ACC112 (cell line): Measurements from ENCODE around the gene DGKI.

Experiments used
- H2AFZ ChIP-seq: fragments of 200-600 bp; sonication (generic); one replicate; pipeline ENCODE4 v1.6.0; 2017; ENCODE audit warnings: antibody characterized with exemption, low read length; ENCODE audit not compliant: unreplicated experiment
- H3K27ac ChIP-seq: fragments of 200-600 bp; sonication (generic); 2 replicates; pipeline ENCODE4 v1.5.1; 2014; ENCODE audit warnings: low read depth, mild to moderate bottlenecking, antibody characterized with exemption, low read length, moderate library complexity
- H3K27me3 ChIP-seq: fragments of 200-600 bp; sonication (generic); 2 replicates; pipeline ENCODE4 v1.6.1; 2014; ENCODE audit warnings: mild to moderate bottlenecking, antibody characterized with exemption, low read length, moderate library complexity, mixed read lengths; ENCODE audit not compliant: insufficient read depth
- H3K36me3 ChIP-seq: fragments of 200-600 bp; sonication (generic); 2 replicates; pipeline ENCODE4 v1.6.1; 2016; ENCODE audit warnings: mild to moderate bottlenecking, antibody characterized with exemption, low read length, moderate library complexity, mixed read lengths; ENCODE audit not compliant: insufficient read depth
- H3K4me1 ChIP-seq: fragments of 200-600 bp; sonication (generic); one replicate; pipeline ENCODE4 v1.6.1; 2016; ENCODE audit warnings: low read length, mixed read lengths; ENCODE audit not compliant: insufficient read depth, unreplicated experiment, control insufficient read depth
- H3K4me3 ChIP-seq: fragments of 200-600 bp; sonication (generic); 2 replicates; pipeline ENCODE4 v1.5.1; 2014; ENCODE audit warnings: mild to moderate bottlenecking, low read depth, low read length
- H3K79me2 ChIP-seq: fragments of 200-600 bp; sonication (generic); one replicate; pipeline ENCODE4 v1.6.0; 2016; ENCODE audit warnings: low read length; ENCODE audit not compliant: control insufficient read depth, unreplicated experiment, insufficient read depth

DGKI gene

GRCh38 chr7:137404660-137405317, 442.0 kb downstream of the DGKI start:
- Histone ChIP-seq H3K4me3 (no peak overlapping the region), H3K79me2 (no peaks in the 10 kb centered on the region), H3K4me1 (peaks cover 10% of the 10 kb centered on the region), H3K36me3 (0 out of 2 replicates have a peak, but pooled peaks cover 3% of the 10 kb centered on the region), H2AFZ (no peak overlapping the region), H3K27me3 (no peaks in the 10 kb centered on the region), H3K27ac (no peak overlapping the region)

GRCh38 chr7:137403353-137403695, 443.4 kb downstream of the DGKI start:
- Histone ChIP-seq H3K36me3 (0 out of 2 replicates have a peak, but pooled peaks cover 3% of the 10 kb centered on the region), H3K27me3 (no peaks in the 10 kb centered on the region), H3K79me2 (no peaks in the 10 kb centered on the region), H3K27ac (no peak overlapping the region), H3K4me1 (peaks cover 10% of the 10 kb centered on the region), H3K4me3 (no peak overlapping the region), H2AFZ (no peak overlapping the region)

GRCh38 chr7:137402536-137403352, 444.0 kb downstream of the DGKI start:
- peaks cover 10% of the 10 kb centered on the region for H3K4me1 ChIP-seq
- H3K27ac ChIP-seq: no peak overlapping the region
- H2AFZ ChIP-seq: no peak overlapping the region
- H3K79me2 ChIP-seq: no peaks in the 10 kb centered on the region
- no peak overlapping the region for H3K4me3 ChIP-seq
- no peaks in the 10 kb centered on the region for H3K27me3 ChIP-seq
- 0 out of 2 replicates have a peak, but pooled peaks cover 3% of the 10 kb centered on the region for H3K36me3 ChIP-seq

GRCh38 chr7:137399827-137400823, 446.6 kb downstream of the DGKI start:
- H2AFZ ChIP-seq: no peak overlapping the region
- H3K4me3 ChIP-seq: no peak overlapping the region
- H3K79me2 ChIP-seq: no peaks in the 10 kb centered on the region
- H3K36me3 ChIP-seq: 0 out of 2 replicates have a peak, but pooled peaks cover 3% of the 10 kb centered on the region
- H3K27me3 ChIP-seq: no peaks in the 10 kb centered on the region
- H3K4me1 ChIP-seq: peaks cover 6% of the 10 kb centered on the region
- H3K27ac ChIP-seq: no peak overlapping the region

GRCh38 chr7:137396051-137396450, 450.7 kb downstream of the DGKI start:
- Histone ChIP-seq H3K27ac (no peak overlapping the region), H3K27me3 (no peaks in the 10 kb centered on the region), H3K4me1 (no peaks in the 10 kb centered on the region), H2AFZ (no peak overlapping the region), H3K79me2 (no peaks in the 10 kb centered on the region), H3K4me3 (no peak overlapping the region), H3K36me3 (peaks cover 2% of the 10 kb centered on the region; the same call in 1 of the 2 replicates)

GRCh38 chr7:137395420-137395819, 451.4 kb downstream of the DGKI start:
- Histone ChIP-seq H3K4me3 (no peak overlapping the region), H3K27ac (no peak overlapping the region), H3K79me2 (no peaks in the 10 kb centered on the region), H3K36me3 (peaks cover 3% of the 10 kb centered on the region; the same call in 1 of the 2 replicates), H2AFZ (no peak overlapping the region), H3K27me3 (no peaks in the 10 kb centered on the region), H3K4me1 (no peaks in the 10 kb centered on the region)

GRCh38 chr7:137393570-137393969, 453.2 kb downstream of the DGKI start:
- Histone ChIP-seq H3K79me2 (no peaks in the 10 kb centered on the region), H2AFZ (no peak overlapping the region), H3K4me1 (no peaks in the 10 kb centered on the region), H3K27ac (no peak overlapping the region), H3K36me3 (peaks cover 6% of the 10 kb centered on the region; the same call in 1 of the 2 replicates), H3K4me3 (no peak overlapping the region), H3K27me3 (no peaks in the 10 kb centered on the region)

- H2AFZ ChIP-seq: no peak overlapping the region
- no peaks in the 10 kb centered on the region for H3K79me2 ChIP-seq
- peaks cover 6% of the 10 kb centered on the region; the same call in 1 of the 2 replicates for H3K36me3 ChIP-seq
- no peak overlapping the region for H3K27ac ChIP-seq
- H3K4me3 ChIP-seq: no peak overlapping the region
- H3K4me1 ChIP-seq: no peaks in the 10 kb centered on the region
- H3K27me3 ChIP-seq: no peaks in the 10 kb centered on the region
Measured at GRCh38 chr7:137390076-137390475, 456.7 kb downstream of the DGKI start.

- peaks cover 6% of the 10 kb centered on the region; the same call in 1 of the 2 replicates for H3K36me3 ChIP-seq
- no peak overlapping the region for H3K27ac ChIP-seq
- H3K4me1 ChIP-seq: no peaks in the 10 kb centered on the region
Measured at GRCh38 chr7:137388916-137389315, 457.9 kb downstream of the DGKI start.

GRCh38 chr7:137386966-137387365, 459.8 kb downstream of the DGKI start:
- H3K79me2 ChIP-seq: no peaks in the 10 kb centered on the region
- H2AFZ ChIP-seq: no peak overlapping the region
- no peaks in the 10 kb centered on the region for H3K4me1 ChIP-seq
- no peak overlapping the region for H3K4me3 ChIP-seq
- H3K27ac ChIP-seq: no peak overlapping the region
- no peaks in the 10 kb centered on the region for H3K27me3 ChIP-seq
- H3K36me3 ChIP-seq: peaks cover 4% of the 10 kb centered on the region; the same call in 1 of the 2 replicates

More at GRCh38 chr7:137388916-137389315, 457.9 kb downstream of the DGKI start:
- H3K4me3 ChIP-seq: no peak overlapping the region
- no peak overlapping the region for H2AFZ ChIP-seq
- no peaks in the 10 kb centered on the region for H3K27me3 ChIP-seq
- H3K79me2 ChIP-seq: no peaks in the 10 kb centered on the region
